ENCODE data around the gene KIAA1755. TPM values are rescaled to one million over a fixed set of nuclear protein-coding genes. Genes with fewer than 3 reads are reported as not detected.

The KIAA1755 gene
- total and polyA plus RNA-seq, 10 donors, result 0.51 to 7.3 (median 4.7) TPM

DNA sequence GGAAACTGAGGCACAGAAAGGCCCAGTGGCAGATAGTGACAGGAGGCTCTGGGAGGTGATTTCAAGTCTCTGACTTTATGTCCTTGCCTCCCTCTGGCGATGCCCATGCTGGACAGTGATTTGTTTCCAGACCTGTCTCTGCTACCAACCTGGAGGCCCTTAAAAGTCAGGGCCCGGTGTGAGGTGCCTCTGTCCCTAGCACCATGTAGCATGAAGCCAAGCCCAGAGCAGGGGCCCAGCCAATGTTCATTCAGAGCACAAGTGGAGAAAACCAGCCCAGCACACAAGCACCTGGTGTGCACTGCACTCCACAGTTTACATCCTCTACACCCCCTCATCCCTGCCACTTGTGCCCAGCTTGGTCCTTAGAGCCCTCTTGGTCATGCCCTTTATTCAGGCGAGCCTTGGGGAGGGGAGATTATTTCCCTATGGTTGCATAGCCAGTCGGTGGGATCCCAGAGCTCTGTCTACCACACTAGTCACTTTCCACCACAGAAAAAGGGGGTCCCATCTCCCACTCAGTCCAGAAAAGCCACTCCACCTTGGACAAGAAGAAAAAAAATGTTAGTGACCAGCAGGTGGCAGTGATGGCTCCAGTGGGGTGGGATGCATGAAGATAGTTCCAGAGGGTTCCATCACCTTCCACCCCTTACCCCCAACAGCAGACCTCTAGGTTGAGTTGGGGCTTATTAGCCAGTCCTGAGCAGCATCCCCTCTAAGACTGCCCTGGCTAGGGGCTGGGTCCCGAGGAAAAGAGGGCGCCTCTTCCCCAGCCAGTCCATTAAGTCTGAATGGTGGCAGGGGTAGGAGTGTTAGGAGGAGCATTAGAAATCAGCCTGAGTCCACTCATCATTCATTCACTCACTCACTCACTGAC is 30.9 kb downstream of the KIAA1755 start:
- DNase-seq, result peak; percentile 34
- TF ChIP-seq POLR2AphosphoS5 (IDR thresholded peaks at IDR 0.05), result no peak
- no peak for TF ChIP-seq POLR2A (IDR thresholded peaks at IDR 0.05)
- TF ChIP-seq, protein P1, sequence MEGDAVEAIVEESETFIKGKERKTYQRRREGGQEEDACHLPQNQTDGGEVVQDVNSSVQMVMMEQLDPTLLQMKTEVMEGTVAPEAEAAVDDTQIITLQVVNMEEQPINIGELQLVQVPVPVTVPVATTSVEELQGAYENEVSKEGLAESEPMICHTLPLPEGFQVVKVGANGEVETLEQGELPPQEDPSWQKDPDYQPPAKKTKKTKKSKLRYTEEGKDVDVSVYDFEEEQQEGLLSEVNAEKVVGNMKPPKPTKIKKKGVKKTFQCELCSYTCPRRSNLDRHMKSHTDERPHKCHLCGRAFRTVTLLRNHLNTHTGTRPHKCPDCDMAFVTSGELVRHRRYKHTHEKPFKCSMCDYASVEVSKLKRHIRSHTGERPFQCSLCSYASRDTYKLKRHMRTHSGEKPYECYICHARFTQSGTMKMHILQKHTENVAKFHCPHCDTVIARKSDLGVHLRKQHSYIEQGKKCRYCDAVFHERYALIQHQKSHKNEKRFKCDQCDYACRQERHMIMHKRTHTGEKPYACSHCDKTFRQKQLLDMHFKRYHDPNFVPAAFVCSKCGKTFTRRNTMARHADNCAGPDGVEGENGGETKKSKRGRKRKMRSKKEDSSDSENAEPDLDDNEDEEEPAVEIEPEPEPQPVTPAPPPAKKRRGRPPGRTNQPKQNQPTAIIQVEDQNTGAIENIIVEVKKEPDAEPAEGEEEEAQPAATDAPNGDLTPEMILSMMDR (IDR thresholded peaks at IDR 0.05 in 8 of 11, conservative IDR thresholded peaks at IDR 0.05 in 3 of 11), result peak in 7 of 11 experiments; percentile 21 to 44 (median 31)
- Histone ChIP-seq H3K4me3 (no peak overlapping the region), H3K4me1 (peaks cover 0 to 16% (median 8%) of the 10 kb centered on the region in 6 donors), H3K27me3 (replicated peaks in 1 of 7) (peaks cover 0 to 27% (median 0%) of the 10 kb centered on the region in 7 donors), H3K27ac (no peak overlapping the region), H3K9me3 (no peaks in the 10 kb centered on the region), H3K36me3 (no peaks in the 10 kb centered on the region)
- 76 to 86% (median 79%) methylated on average over 6 of the region's 6 CpGs for WGBS, 5 donors
- intact Hi-C loops (cut with DNase I; ENCODE audit: low total_unique reads), result loop anchor here (10.0 kb wide), 1 partner anchor 175 kb away; no protein-coding TSS in a partner anchor

DNA sequence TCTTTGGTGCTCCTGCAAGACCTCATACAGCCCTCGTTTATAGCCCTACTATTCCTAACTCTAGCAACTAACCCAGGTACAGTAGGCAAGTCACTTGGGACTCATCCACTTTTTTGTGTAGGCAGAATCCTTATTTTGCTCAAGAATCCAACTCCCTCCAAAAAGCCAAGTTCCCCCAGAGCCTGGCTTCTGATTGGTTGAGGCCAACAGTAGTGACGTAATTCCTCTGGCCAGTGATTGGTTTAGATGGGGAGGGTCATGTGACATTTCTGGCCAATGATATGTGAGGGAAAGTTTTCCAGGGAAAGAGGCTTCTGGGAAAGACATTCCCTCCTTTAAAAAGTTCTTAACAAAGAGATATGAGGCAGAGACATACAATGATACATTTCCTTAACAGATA is 32.1 kb downstream of the KIAA1755 start:
- peaks cover 0 to 27% (median 0%) of the 10 kb centered on the region in 7 donors for H3K27me3 ChIP-seq (replicated peaks in 1 of 7)
- no peak overlapping the region for H3K27ac ChIP-seq
- no peak overlapping the region for H3K4me3 ChIP-seq
- DNase-seq, result no peak
- H3K36me3 ChIP-seq, result no peaks in the 10 kb centered on the region
- intact Hi-C loops (cut with DNase I; ENCODE audit: low total_unique reads), result no loop called here
- TF ChIP-seq, protein P1 (IDR thresholded peaks at IDR 0.05 in 8 of 11, conservative IDR thresholded peaks at IDR 0.05 in 3 of 11), result no peak
- TF ChIP-seq POLR2A (IDR thresholded peaks at IDR 0.05) (no peak), POLR2AphosphoS5 (IDR thresholded peaks at IDR 0.05) (no peak)
- WGBS, 5 donors, result 46 to 60% (median 49%) methylated on average over 2 of the region's 2 CpGs
- peaks cover 0 to 23% (median 8%) of the 10 kb centered on the region in 6 donors for H3K4me1 ChIP-seq
- H3K9me3 ChIP-seq, result no peaks in the 10 kb centered on the region

DNA sequence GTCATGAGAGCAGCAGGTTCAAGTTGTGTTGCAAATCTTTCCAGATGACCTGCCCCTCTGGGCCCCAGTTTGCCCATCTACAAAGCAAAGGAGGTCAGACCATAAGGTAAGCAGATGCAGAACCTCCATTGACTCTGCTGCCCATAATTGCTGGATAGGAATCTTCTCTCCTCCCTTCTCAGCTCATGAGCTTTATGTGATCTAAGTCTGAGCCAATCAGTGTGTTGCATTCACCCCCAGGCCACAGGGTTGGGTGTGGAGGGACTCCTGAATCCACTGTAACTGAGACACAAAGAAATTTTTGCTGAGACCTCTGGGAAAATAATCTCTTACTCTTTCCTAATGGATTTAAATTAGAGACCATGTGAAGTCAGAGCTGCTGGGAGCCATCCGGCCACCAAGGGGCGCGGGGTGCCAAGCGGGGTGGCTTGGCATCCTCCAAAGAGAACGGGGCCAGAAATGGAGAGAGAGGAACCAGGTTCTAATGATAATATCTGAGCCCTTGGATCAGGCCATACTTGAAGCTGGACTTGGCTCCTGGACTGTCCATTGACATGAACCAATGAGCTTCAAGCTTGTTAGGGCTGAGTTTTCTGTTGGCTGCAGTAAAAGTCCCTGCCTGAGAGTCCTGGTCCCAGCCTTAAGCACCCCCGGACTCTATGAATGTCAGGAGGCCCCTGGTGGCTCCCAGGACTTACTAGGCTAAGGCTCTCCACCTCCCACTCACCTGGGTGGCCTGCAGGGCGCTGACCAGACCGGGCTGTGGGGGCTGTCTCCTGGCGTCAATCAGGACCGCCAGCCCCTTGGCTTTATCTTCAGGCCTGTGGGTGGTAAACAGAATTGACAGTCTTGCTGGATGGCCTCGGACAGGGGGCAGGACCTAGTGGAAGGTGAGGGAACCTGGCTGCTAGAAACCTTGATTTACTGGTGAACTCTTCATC is 32.8 kb downstream of the KIAA1755 start:
- intact Hi-C loops (cut with DNase I; ENCODE audit: low total_unique reads), result no loop called here
- peaks cover 0 to 27% (median 0%) of the 10 kb centered on the region in 7 donors for H3K27me3 ChIP-seq (replicated peaks in 1 of 7)
- no peak overlapping the region for H3K4me3 ChIP-seq
- no peaks in the 10 kb centered on the region for H3K9me3 ChIP-seq
- peaks cover 0 to 23% (median 8%) of the 10 kb centered on the region in 6 donors for H3K4me1 ChIP-seq
- peak; percentile 69 for DNase-seq
- whole genome bisulfite sequencing, 5 donors, result 82 to 95% (median 91%) methylated on average over 11 of the region's 11 CpGs
- no peak overlapping the region for H3K27ac ChIP-seq
- no peaks in the 10 kb centered on the region for H3K36me3 ChIP-seq
- no peak for TF ChIP-seq POLR2AphosphoS5 (IDR thresholded peaks at IDR 0.05)
- TF ChIP-seq, protein P1 (IDR thresholded peaks at IDR 0.05 in 8 of 11, conservative IDR thresholded peaks at IDR 0.05 in 3 of 11), result no peak
- TF ChIP-seq POLR2A (IDR thresholded peaks at IDR 0.05), result no peak

Data from spleen (tissue), 11 donors.